Adrenal gland (tissue), 12 donors: ENCODE results near the gene EHMT2. TPM values are rescaled to one million over a fixed set of nuclear protein-coding genes. Genes with fewer than 3 reads are reported as not detected.
"Not testable (repeated sequence)": the region's sequence is repeated elsewhere in the genome, so short reads cannot be mapped to it uniquely, and the experiment has no call there.

ENCODE experiments used
- DNase-seq, 7 donors: peaks; one replicate each; pipeline ENCODE4 v3.0.0-alpha.2; 2019 to 2020
- H3K27ac ChIP-seq, 5 donors: fragments of 200-600 bp; sonication (generic) in 4 of 5; 1 replicate in 3 of 5; 2 replicates in 2 of 5; pipeline versions ENCODE4 v1.5.1 to v1.8.0; 2016 to 2020; ENCODE audit warnings: mild to moderate bottlenecking in 1 of 5
- H3K27me3 ChIP-seq: fragments of 200-600 bp; 2 replicates; pipeline ENCODE4 v1.8.0; 2021
- H3K36me3 ChIP-seq, 2 donors: fragments of 200-600 bp; replicated peaks in 1 of 2; 1 replicate in 1 of 2; 2 replicates in 1 of 2; pipeline versions ENCODE4 v1.5.1 to v1.8.0; 2018 to 2022
- H3K4me1 ChIP-seq, 2 donors: fragments of 200-600 bp; replicated peaks in 1 of 2; 1 replicate in 1 of 2; 2 replicates in 1 of 2; pipeline versions ENCODE4 v1.5.1 to v1.8.0; 2018 to 2021
- H3K4me3 ChIP-seq, 4 donors: fragments of 200-600 bp; sonication (generic) in 3 of 4; one replicate each; pipeline ENCODE4 v1.5.1; 2016 to 2018
- H3K9me3 ChIP-seq, 3 donors: fragments of 200-600 bp; sonication (generic) in 1 of 3; replicated peaks in 1 of 3; 1 replicate in 2 of 3; 2 replicates in 1 of 3; pipeline versions ENCODE4 v1.5.1 to v1.8.0; 2016 to 2021
- CTCF ChIP-seq, 6 experiments: fragments of 450-650 bp in 4 of 6; fragments of 200-600 bp in 2 of 6; sonication (generic) in 1 of 6; IDR thresholded peaks; 1 replicate in 5 of 6; 2 replicates in 1 of 6; pipeline versions ENCODE4 v1.5.1 to v1.8.0; 2016 to 2021; ENCODE audit warnings: antibody characterized with exemption in 6 of 6, mild to moderate bottlenecking in 2 of 6, moderate library complexity in 1 of 6
- POLR2A ChIP-seq, 2 donors: fragments of 450-650 bp; IDR thresholded peaks; one replicate each; pipeline ENCODE4 v1.6.1; 2017; ENCODE audit warnings: antibody characterized with exemption in 2 of 2, mild to moderate bottlenecking in 2 of 2, moderate library complexity in 1 of 2
- WGBS, 4 donors: extraction: QIAGEN DNeasy Blood & Tissue Kit in 2 of 4; methylation state at CpG; one replicate each; pipeline versions ENCODE4 v1.1.5 to v1.1.7; 2013 to 2017; 5-methylcytosine and 5-hydroxymethylcytosine counted together
- intact Hi-C, 2 donors: fragments of 100-400 bp; cut with DNase I; formaldehyde crosslinking; loops; one replicate each; pipeline versions ENCODE4 v1.14.1 to v1.15.0; 2022 to 2023
- polyA plus RNA-seq, 3 donors: library from polyadenylated mRNA; stranded (reverse); fragments of 200-250 nt in 2 of 3; fragments of 350-450 nt in 1 of 3; fragmentation: Illumina TruSeq in 1 of 3; extraction: RNeasy Lipid Tissue Mini Kit (QIAGEN cat#74804) in 1 of 3; gene quantifications; one replicate each; pipeline ENCODE4 v1.2.3, GENCODE V29; 2013 to 2014
- total RNA-seq, 9 donors: library from RNA; depleted of rRNA in 4 of 9; stranded (reverse); fragments of >200 nt in 4 of 9; fragments of 120-200 nt in 1 of 9; fragmentation: NEBNext Ultra II Directional in 1 of 9; extraction: Animal tissue kit (Norgen Biotek cat#: 25700) in 1 of 9; gene quantifications; one replicate each; pipeline versions ENCODE4 v1.1.0 to v1.2.4, GENCODE V29; 2013 to 2023
- donor health status: healthy with polysubstance abuse.
- donor health status: Bipolar disorder and iron deficiency.
- donor health status: DM: yes; HTN: yes; CAD: no.
- donor health status: DM: no; HTN: no; CAD: no.
- donor health status: DM: no; HTN: no; CAD: no.
- donor health status: DM: yes; HTN: yes; CAD: no.

EHMT2 gene
- total and polyA plus RNA-seq, 12 donors, result 16.8 to 107 (median 49.9) TPM

GRCh38 chr6:31847276-31847978 is 50.1 kb downstream of the EHMT2 start:
- Histone ChIP-seq H3K27me3 (no peaks in the 10 kb centered on the region), H3K4me3 (no peak overlapping the region), H3K9me3 (no peaks in the 10 kb centered on the region), H3K4me1 (no peaks in the 10 kb centered on the region), H3K36me3 (no peaks in the 10 kb centered on the region), H3K27ac (no peak overlapping the region)
- intact Hi-C loops, result no loop called here
- no peak for DNase-seq
- 89 to 100% (median 94%) methylated on average over 2 of the region's 2 CpGs for WGBS, 4 donors
- TF ChIP-seq POLR2A (IDR thresholded peaks at IDR 0.05) (no peak), CTCF (IDR thresholded peaks at IDR 0.05) (no peak)

- TF ChIP-seq POLR2A (IDR thresholded peaks at IDR 0.05), result no peak
- TF ChIP-seq CTCF (IDR thresholded peaks at IDR 0.05), result no peak
- DNase-seq, result no peak
- WGBS, 4 donors, result 95 to 100% (median 97%) methylated on average over 3 of the region's 3 CpGs
- Histone ChIP-seq H3K4me1 (no peaks in the 10 kb centered on the region), H3K27ac (no peak overlapping the region), H3K36me3 (peaks cover 0 to 16% of the 10 kb centered on the region in 2 donors), H3K9me3 (no peaks in the 10 kb centered on the region), H3K27me3 (no peaks in the 10 kb centered on the region), H3K4me3 (no peak overlapping the region)
- intact Hi-C loops, result no loop called here
Measured at GRCh38 chr6:31844507-31844906, 53.0 kb downstream of the EHMT2 start.

GRCh38 chr6:31842053-31842452 is 55.4 kb downstream of the EHMT2 start:
- no peak for DNase-seq
- no peak overlapping the region for H3K27ac ChIP-seq
- no peak overlapping the region for H3K4me3 ChIP-seq
- H3K9me3 ChIP-seq, result no peaks in the 10 kb centered on the region
- WGBS, 4 donors, result 91 to 96% (median 92%) methylated on average over 9 of the region's 9 CpGs
- peaks cover 0 to 40% of the 10 kb centered on the region in 2 donors for H3K36me3 ChIP-seq
- no peak for TF ChIP-seq CTCF (IDR thresholded peaks at IDR 0.05)
- no peak for TF ChIP-seq POLR2A (IDR thresholded peaks at IDR 0.05)
- no peaks in the 10 kb centered on the region for H3K27me3 ChIP-seq
- intact Hi-C loops, result no loop called here
- H3K4me1 ChIP-seq, result peaks cover 15 to 21% of the 10 kb centered on the region in 2 donors

GRCh38 chr6:31839779-31840126 is 57.7 kb downstream of the EHMT2 start:
- not testable (repeated sequence) for H3K4me3 ChIP-seq, H3K9me3 ChIP-seq, DNase-seq, H3K27me3 ChIP-seq, H3K27ac ChIP-seq
- intact Hi-C loops, result loop anchor here (5.0 to 10.0 kb wide), 2 partner anchors 152 to 155 kb away; partner anchors contain the start of gene LY6G5C (in 1 of the 2)
- peaks cover 0 to 40% of the 10 kb centered on the region in 2 donors for H3K36me3 ChIP-seq
- WGBS, 4 donors, result 79 to 87% (median 81%) methylated on average over 8 of the region's 8 CpGs
- peaks cover 25 to 34% of the 10 kb centered on the region in 2 donors for H3K4me1 ChIP-seq

GRCh38 chr6:31838968-31839367 is 58.5 kb downstream of the EHMT2 start:
- Histone ChIP-seq H3K4me3 (no peak overlapping the region), H3K36me3 (peaks cover 0 to 40% of the 10 kb centered on the region in 2 donors), H3K4me1 (peaks cover 25 to 37% of the 10 kb centered on the region in 2 donors), H3K27ac (no peak overlapping the region), H3K27me3 (no peaks in the 10 kb centered on the region), H3K9me3 (no peaks in the 10 kb centered on the region)
- intact Hi-C loops, result loop anchor here (5.0 to 10.0 kb wide), 2 partner anchors 152 to 154 kb away; partner anchors contain the start of gene LY6G5C (in 1 of the 2)
- TF ChIP-seq CTCF (IDR thresholded peaks at IDR 0.05) (no peak), POLR2A (IDR thresholded peaks at IDR 0.05) (no peak)
- no peak for DNase-seq
- WGBS, 4 donors, result 94 to 100% (median 99%) methylated on average over 3 of the region's 3 CpGs

GRCh38 chr6:31838114-31838553 is 59.4 kb downstream of the EHMT2 start:
- not testable (repeated sequence) for H3K27ac ChIP-seq, H3K4me3 ChIP-seq, DNase-seq, H3K27me3 ChIP-seq, H3K9me3 ChIP-seq
- H3K36me3 ChIP-seq, result peaks cover 0 to 40% of the 10 kb centered on the region in 2 donors
- peaks cover 25 to 41% of the 10 kb centered on the region in 2 donors for H3K4me1 ChIP-seq
- intact Hi-C loops, result loop anchor here (5.0 to 10.0 kb wide), 2 partner anchors 151 to 153 kb away; partner anchors contain the start of gene LY6G5C (in 1 of the 2)
- 82 to 85% (median 84%) methylated on average over 9 of the region's 9 CpGs for WGBS, 4 donors
